Activated naive CD4-positive, alpha-beta T cell treated with anti-CD3 and anti-CD28 coated beads for 36 hours (primary cell): ENCODE results near the gene MBNL1. TPM values are rescaled to one million over a fixed set of nuclear protein-coding genes. Genes with fewer than 3 reads are reported as not detected.

Source experiments
- CTCF ChIA-PET: fragments of 350-600 bp; sonication (Branson Sonifier 250); formaldehyde crosslinking; loops from one replicate; lab custom pipeline; 2021; ENCODE audit warnings: antibody characterized with exemption; lab: Charles Lee
- DNase-seq: peaks from one replicate; pipeline ENCODE4 v3.0.0-alpha.2; 2020
- H3K27ac Mint-ChIP-seq: one replicate; pipeline ENCODE4 v1.8.0; 2021; ENCODE audit warnings: mild to moderate bottlenecking, mixed read lengths
- H3K27me3 Mint-ChIP-seq: one replicate; pipeline ENCODE4 v1.8.0; 2021; ENCODE audit warnings: low read depth, mixed read lengths
- H3K36me3 Mint-ChIP-seq: one replicate; pipeline ENCODE4 v1.8.0; 2021; ENCODE audit warnings: low read depth, mixed read lengths
- H3K4me1 Mint-ChIP-seq: one replicate; pipeline ENCODE4 v1.8.0; 2021; ENCODE audit warnings: low read depth, mixed read lengths
- H3K4me3 Mint-ChIP-seq: one replicate; pipeline ENCODE4 v1.8.0; 2021; ENCODE audit warnings: mild to moderate bottlenecking, moderate library complexity, mixed read lengths
- H3K9me3 Mint-ChIP-seq: one replicate; pipeline ENCODE4 v1.8.0; 2021; ENCODE audit warnings: mixed read lengths
- intact Hi-C: fragments of 100-400 bp; cut with micrococcal nuclease; formaldehyde crosslinking; loops from one replicate; pipeline ENCODE4 v1.15.1; 2023
- total RNA-seq, 2 experiments: library from RNA; stranded (reverse); gene quantifications; one replicate each; pipeline ENCODE4 v1.2.3, GENCODE V29; 2021

MBNL1 gene
- total RNA-seq, 2 experiments from 2014 or later: 387 to 391 TPM

GRCh38 chr3:152469248-152470025, 200.7 kb downstream of the MBNL1 start:
- no peak for DNase-seq
- intact Hi-C loops: loop anchor here (5.0 kb wide), 1 partner anchor 552 kb away; no protein-coding TSS in a partner anchor
- H3K27ac Mint-ChIP-seq: no peak overlapping the region

DNA sequence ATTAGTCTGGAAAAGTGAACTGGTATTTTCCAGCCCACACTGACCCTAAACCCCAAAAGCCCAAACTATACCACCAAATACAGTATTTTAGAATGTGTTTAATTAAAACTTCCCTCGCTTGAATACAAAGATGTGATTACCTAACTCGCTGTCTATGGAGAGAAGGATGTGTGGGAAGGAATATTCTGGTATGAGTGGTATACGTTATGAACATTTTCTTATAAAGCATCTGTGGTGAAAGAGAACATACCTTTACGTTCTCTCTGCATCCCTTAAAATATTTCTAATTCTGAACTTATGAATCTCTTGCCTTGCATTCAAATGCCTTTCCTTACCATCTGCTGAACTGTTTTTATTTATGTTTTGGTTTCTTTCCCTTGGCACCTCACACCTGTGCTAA, 201.4 kb downstream of the MBNL1 start:
- no peak overlapping the region for H3K4me3 Mint-ChIP-seq
- H3K27ac Mint-ChIP-seq: no peak overlapping the region
- DNase-seq: no peak
- H3K9me3 Mint-ChIP-seq: no peaks in the 10 kb centered on the region
- intact Hi-C loops: loop anchor here (5.0 kb wide), 1 partner anchor 553 kb away; no protein-coding TSS in a partner anchor
- H3K4me1 Mint-ChIP-seq: peaks cover 12% of the 10 kb centered on the region
- no peaks in the 10 kb centered on the region for H3K27me3 Mint-ChIP-seq
- CTCF ChIA-PET: no interaction called here
- H3K36me3 Mint-ChIP-seq: peaks cover 4% of the 10 kb centered on the region

More at GRCh38 chr3:152469248-152470025, 200.7 kb downstream of the MBNL1 start:
- Mint-ChIP-seq H3K4me1 (peaks cover 12% of the 10 kb centered on the region), H3K9me3 (no peaks in the 10 kb centered on the region), H3K36me3 (peaks cover 9% of the 10 kb centered on the region), H3K27me3 (no peaks in the 10 kb centered on the region), H3K4me3 (no peak overlapping the region)
- CTCF ChIA-PET: no interaction called here

- no peaks in the 10 kb centered on the region for H3K9me3 Mint-ChIP-seq
- H3K27me3 Mint-ChIP-seq: no peaks in the 10 kb centered on the region
- H3K4me1 Mint-ChIP-seq: peaks cover 12% of the 10 kb centered on the region
- intact Hi-C loops: loop anchor here (5.0 kb wide), 1 partner anchor 554 kb away; no protein-coding TSS in a partner anchor
- no peak overlapping the region for H3K4me3 Mint-ChIP-seq
- DNase-seq: no peak
- CTCF ChIA-PET: no interaction called here
- H3K36me3 Mint-ChIP-seq: peaks cover 4% of the 10 kb centered on the region
- no peak overlapping the region for H3K27ac Mint-ChIP-seq
These were observed 202.2 kb downstream of the MBNL1 start for GRCh38 chr3:152470893-152471292.

DNA sequence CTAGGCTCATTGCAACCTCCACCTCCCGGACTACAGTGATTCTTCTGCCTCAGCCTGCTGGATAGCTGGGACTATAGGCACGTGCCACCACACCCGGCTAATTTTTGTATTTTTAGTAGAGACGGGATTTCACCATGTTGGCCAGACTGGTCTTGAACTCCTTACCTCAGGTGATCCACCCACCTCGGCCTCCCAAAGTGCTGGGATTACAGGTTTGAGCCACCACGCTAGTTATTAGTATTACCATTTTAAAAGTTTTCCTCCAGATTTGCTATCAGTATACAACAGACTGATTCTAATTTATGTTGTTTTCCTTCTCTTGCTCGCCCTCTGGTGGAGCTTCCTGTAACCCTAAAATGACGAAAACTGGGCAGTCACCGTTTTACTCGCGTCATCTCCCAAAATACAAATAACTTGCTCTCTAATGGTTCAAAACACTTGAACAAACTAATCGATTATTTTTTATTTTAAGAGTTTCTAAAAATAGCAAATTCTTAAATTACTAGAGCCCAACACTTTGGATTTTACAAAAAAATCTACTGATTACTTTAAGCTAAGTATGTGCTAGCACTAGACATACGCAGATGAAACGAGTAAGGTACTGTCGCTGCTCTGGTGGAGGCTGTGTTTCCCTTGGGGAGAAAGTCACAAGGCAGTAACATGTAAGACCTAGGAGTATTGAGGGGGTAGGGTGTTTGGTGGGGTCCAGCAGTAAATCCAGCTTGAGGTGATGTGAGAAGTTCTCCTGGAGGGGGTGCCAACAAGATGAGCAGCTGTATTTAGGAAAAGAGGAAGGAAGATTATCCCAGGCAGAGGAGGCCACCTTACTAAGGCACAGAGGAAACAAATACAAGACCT, 203.3 kb downstream of the MBNL1 start:
- Mint-ChIP-seq H3K9me3 (no peaks in the 10 kb centered on the region), H3K27me3 (no peaks in the 10 kb centered on the region), H3K4me3 (peak overlapping the region; percentile 35), H3K27ac (peak overlapping the region; percentile 38), H3K4me1 (peaks cover 6% of the 10 kb centered on the region), H3K36me3 (peaks cover under 1% of the 10 kb centered on the region)
- peak; percentile 91 for DNase-seq
- intact Hi-C loops: loop anchor here (1.0 to 5.0 kb wide), 7 partner anchors 28 to 555 kb away; no protein-coding TSS in a partner anchor
- CTCF ChIA-PET: interaction anchor here (0.6 to 2.5 kb wide), 33 partner anchors 8 to 1040 kb away, joined by 3 to 25 read pairs (median 4); no protein-coding TSS in a partner anchor

GRCh38 chr3:152472672-152472954, 203.9 kb downstream of the MBNL1 start:
- CTCF ChIA-PET: interaction anchor here (0.7 to 2.5 kb wide), 27 partner anchors 8 to 1041 kb away, joined by 3 to 25 read pairs (median 5); no protein-coding TSS in a partner anchor
- Mint-ChIP-seq H3K4me3 (peak overlapping the region; percentile 35), H3K27ac (no peak overlapping the region), H3K27me3 (no peaks in the 10 kb centered on the region), H3K4me1 (peaks cover 6% of the 10 kb centered on the region), H3K36me3 (no peaks in the 10 kb centered on the region), H3K9me3 (no peaks in the 10 kb centered on the region)
- DNase-seq: no peak
- intact Hi-C loops: loop anchor here (1.0 to 5.0 kb wide), 7 partner anchors 28 to 555 kb away; no protein-coding TSS in a partner anchor

DNA sequence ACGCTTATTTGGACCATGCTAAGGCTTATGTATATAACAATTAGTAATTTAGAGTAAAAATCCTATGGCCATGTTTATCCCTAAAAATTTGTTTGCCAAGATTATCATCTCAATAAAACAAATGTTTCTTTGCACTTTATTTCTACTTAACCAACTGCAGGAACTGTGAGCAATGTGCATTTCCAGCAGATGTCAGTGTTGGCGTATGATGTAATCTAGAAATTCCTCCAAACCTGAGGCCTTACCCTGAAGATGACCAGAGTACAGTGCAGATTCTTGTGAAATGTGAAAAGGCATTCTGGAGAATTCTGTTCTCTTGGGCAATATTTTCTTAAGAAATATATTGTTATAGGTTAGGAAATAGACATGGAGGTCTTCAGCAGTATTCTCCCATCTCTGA, 205.9 kb downstream of the MBNL1 start:
- Mint-ChIP-seq H3K36me3 (no peaks in the 10 kb centered on the region), H3K9me3 (no peaks in the 10 kb centered on the region), H3K4me1 (peaks cover 6% of the 10 kb centered on the region), H3K4me3 (no peak overlapping the region), H3K27ac (no peak overlapping the region), H3K27me3 (no peaks in the 10 kb centered on the region)
- peak; percentile 55 for DNase-seq
- CTCF ChIA-PET: interaction anchor here (1.0 to 2.1 kb wide), 3 partner anchors 50 to 121 kb away, joined by 3 to 14 read pairs (median 8); no protein-coding TSS in a partner anchor
- intact Hi-C loops: loop anchor here (1.0 to 5.0 kb wide), 4 partner anchors 50 to 557 kb away; partner anchors contain the start of gene P2RY1

- intact Hi-C loops: no loop called here
- no peak for DNase-seq
- H3K27me3 Mint-ChIP-seq: no peaks in the 10 kb centered on the region
- peaks cover 2% of the 10 kb centered on the region for H3K9me3 Mint-ChIP-seq
- no peak overlapping the region for H3K4me3 Mint-ChIP-seq
- H3K27ac Mint-ChIP-seq: no peak overlapping the region
- H3K4me1 Mint-ChIP-seq: peaks cover 3% of the 10 kb centered on the region
- CTCF ChIA-PET: interaction anchor here (2.2 kb wide), 1 partner anchor 405 kb away, joined by 7 read pairs; no protein-coding TSS in a partner anchor
- H3K36me3 Mint-ChIP-seq: peaks cover 3% of the 10 kb centered on the region
These were observed 208.7 kb downstream of the MBNL1 start for GRCh38 chr3:152477422-152477821.

DNA sequence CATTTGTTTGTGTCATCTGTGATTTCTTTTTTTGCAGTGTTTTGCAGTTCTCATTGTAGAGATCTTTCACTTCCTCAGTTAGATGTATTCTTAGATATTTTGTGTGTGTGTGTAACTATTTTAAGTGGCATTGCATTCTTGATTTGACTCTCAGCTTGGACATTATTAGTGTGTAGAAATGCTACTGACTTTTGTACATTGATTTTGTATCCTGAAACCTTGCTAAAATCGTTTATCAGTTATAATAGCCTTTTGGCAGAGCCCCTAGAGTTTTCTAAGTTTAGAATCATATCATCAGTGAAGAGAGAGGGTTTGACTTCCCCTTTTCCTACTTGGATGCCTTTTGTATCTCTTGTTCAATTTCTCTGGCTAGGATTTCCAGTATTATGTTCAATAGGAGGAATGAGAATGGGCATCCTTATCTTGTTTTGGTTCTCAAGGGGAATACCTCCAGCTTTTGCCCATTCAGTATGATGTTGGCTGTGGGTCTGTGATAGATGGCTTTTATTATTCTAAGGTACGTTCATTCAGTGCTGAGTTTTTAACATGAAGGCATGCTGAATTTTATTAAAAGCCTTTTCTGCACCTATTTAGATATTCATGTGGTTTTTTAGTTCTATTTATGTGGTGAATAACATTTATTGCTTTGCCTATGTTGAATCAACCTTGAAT, 211.7 kb downstream of the MBNL1 start:
- CTCF ChIA-PET: interaction anchor here (1.0 kb wide), 1 partner anchor 8 kb away, joined by 3 read pairs; no protein-coding TSS in a partner anchor
- no peak overlapping the region for H3K27ac Mint-ChIP-seq
- intact Hi-C loops: no loop called here
- H3K9me3 Mint-ChIP-seq: peaks cover 5% of the 10 kb centered on the region
- no peak overlapping the region for H3K4me3 Mint-ChIP-seq
- no peaks in the 10 kb centered on the region for H3K27me3 Mint-ChIP-seq
- H3K4me1 Mint-ChIP-seq: no peaks in the 10 kb centered on the region
- H3K36me3 Mint-ChIP-seq: peaks cover 6% of the 10 kb centered on the region
- DNase-seq: no peak

GRCh38 chr3:152486364-152486763, 217.6 kb downstream of the MBNL1 start:
- intact Hi-C loops: no loop called here
- CTCF ChIA-PET: no interaction called here
- no peak for DNase-seq
- Mint-ChIP-seq H3K36me3 (peaks cover 6% of the 10 kb centered on the region), H3K4me3 (no peak overlapping the region), H3K27me3 (no peaks in the 10 kb centered on the region), H3K4me1 (no peaks in the 10 kb centered on the region), H3K27ac (no peak overlapping the region), H3K9me3 (peaks cover 5% of the 10 kb centered on the region)

- intact Hi-C loops: no loop called here
- DNase-seq: no peak
- no peak overlapping the region for H3K4me3 Mint-ChIP-seq
- no peaks in the 10 kb centered on the region for H3K4me1 Mint-ChIP-seq
- CTCF ChIA-PET: interaction anchor here (0.6 to 1.7 kb wide), 2 partner anchors 16 to 36 kb away, joined by 3 to 6 read pairs; no protein-coding TSS in a partner anchor
- H3K9me3 Mint-ChIP-seq: peaks cover 3% of the 10 kb centered on the region
- H3K27me3 Mint-ChIP-seq: no peaks in the 10 kb centered on the region
- H3K27ac Mint-ChIP-seq: no peak overlapping the region
- H3K36me3 Mint-ChIP-seq: peaks cover 3% of the 10 kb centered on the region
These were observed 219.7 kb downstream of the MBNL1 start for GRCh38 chr3:152488449-152488848.

- no peaks in the 10 kb centered on the region for H3K36me3 Mint-ChIP-seq
- no peak overlapping the region for H3K4me3 Mint-ChIP-seq
- DNase-seq: no peak
- H3K27me3 Mint-ChIP-seq: no peaks in the 10 kb centered on the region
- H3K9me3 Mint-ChIP-seq: no peaks in the 10 kb centered on the region
- no peaks in the 10 kb centered on the region for H3K4me1 Mint-ChIP-seq
- H3K27ac Mint-ChIP-seq: no peak overlapping the region
- CTCF ChIA-PET: interaction anchor here (0.5 to 2.2 kb wide), 3 partner anchors 20 to 420 kb away, joined by 3 to 5 read pairs (median 3); no protein-coding TSS in a partner anchor
- intact Hi-C loops: no loop called here
These were observed 223.2 kb downstream of the MBNL1 start for GRCh38 chr3:152491922-152492321.
